T-helper 1 cell treated with Interleukin-12 subunit alpha and Interleukin-12 subunit beta and Interleukin-4 antibody, amounts not matched to agents 30 μg/mL and 1 μg/mL, for 36 hours (primary cell): ENCODE measurements around the gene MTRF1L.
"Not testable (repeated sequence)": the region's sequence is repeated elsewhere in the genome, so short reads cannot be mapped to it uniquely, and the experiment has no call there.

ENCODE experiments used
- H3K27ac Mint-ChIP-seq: one replicate; pipeline ENCODE4 v1.8.0; 2021; ENCODE audit warnings: mild to moderate bottlenecking, mixed read lengths
- H3K27me3 Mint-ChIP-seq: one replicate; pipeline ENCODE4 v1.8.0; 2021; ENCODE audit warnings: low read depth, mixed read lengths
- H3K36me3 Mint-ChIP-seq: one replicate; pipeline ENCODE4 v1.8.0; 2021; ENCODE audit warnings: low read depth, mixed read lengths
- H3K4me1 Mint-ChIP-seq: one replicate; pipeline ENCODE4 v1.8.0; 2021; ENCODE audit warnings: low read depth, mixed read lengths
- H3K4me3 Mint-ChIP-seq: one replicate; pipeline ENCODE4 v1.8.0; 2021; ENCODE audit warnings: mild to moderate bottlenecking, moderate library complexity, mixed read lengths
- H3K9me3 Mint-ChIP-seq: one replicate; pipeline ENCODE4 v1.8.0; 2021; ENCODE audit warnings: mixed read lengths

The MTRF1L gene

DNA sequence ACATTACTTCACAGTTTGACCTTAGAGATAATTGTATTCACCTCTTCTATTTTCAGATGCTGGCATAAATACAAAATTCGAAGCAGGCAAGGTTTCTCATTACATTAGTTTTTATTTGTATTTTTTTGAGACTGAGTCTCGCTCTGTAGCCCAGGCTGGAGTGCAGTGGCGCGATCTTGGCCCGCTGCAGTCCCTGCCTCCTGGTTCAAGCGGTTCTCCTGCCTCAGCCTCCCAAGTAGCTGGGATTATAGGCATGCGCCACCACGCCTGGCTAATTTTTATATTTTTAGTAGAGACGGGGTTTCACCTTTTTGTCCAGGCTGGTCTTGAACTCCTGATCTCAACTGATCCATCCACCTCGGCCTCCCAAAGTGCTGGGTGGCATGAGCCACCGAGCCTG, 17.2 kb downstream of the MTRF1L start:
- peak overlapping the region; percentile 99 for H3K4me3 Mint-ChIP-seq
- H3K36me3 Mint-ChIP-seq: peaks cover 23% of the 10 kb centered on the region
- H3K27me3 Mint-ChIP-seq, H3K9me3 Mint-ChIP-seq: not testable (repeated sequence)
- H3K4me1 Mint-ChIP-seq: peaks cover 24% of the 10 kb centered on the region
- H3K27ac Mint-ChIP-seq: peak overlapping the region; percentile 60

DNA sequence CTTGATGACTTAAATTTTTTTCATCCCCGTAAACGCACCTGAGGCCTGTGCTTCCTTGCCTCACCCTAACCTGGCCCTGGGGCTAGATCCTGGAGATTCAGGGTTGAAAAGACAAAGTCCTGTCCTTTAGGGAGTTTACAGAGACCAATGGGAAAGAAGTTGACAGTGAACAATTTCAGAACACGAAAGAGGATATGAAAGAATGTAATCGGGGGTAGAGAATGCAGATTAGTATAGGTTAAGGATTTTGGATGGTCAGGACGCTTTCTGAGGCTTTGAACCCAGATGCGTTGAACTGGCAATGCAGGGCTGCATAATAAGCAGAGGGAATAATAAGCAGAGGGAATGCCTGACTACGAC, 18.0 kb downstream of the MTRF1L start:
- H3K4me3 Mint-ChIP-seq: peak overlapping the region; percentile 99
- H3K27me3 Mint-ChIP-seq: no peaks in the 10 kb centered on the region
- H3K36me3 Mint-ChIP-seq: peaks cover 23% of the 10 kb centered on the region
- no peaks in the 10 kb centered on the region for H3K9me3 Mint-ChIP-seq
- H3K27ac Mint-ChIP-seq: peak overlapping the region; percentile 100
- H3K4me1 Mint-ChIP-seq: peaks cover 27% of the 10 kb centered on the region

DNA sequence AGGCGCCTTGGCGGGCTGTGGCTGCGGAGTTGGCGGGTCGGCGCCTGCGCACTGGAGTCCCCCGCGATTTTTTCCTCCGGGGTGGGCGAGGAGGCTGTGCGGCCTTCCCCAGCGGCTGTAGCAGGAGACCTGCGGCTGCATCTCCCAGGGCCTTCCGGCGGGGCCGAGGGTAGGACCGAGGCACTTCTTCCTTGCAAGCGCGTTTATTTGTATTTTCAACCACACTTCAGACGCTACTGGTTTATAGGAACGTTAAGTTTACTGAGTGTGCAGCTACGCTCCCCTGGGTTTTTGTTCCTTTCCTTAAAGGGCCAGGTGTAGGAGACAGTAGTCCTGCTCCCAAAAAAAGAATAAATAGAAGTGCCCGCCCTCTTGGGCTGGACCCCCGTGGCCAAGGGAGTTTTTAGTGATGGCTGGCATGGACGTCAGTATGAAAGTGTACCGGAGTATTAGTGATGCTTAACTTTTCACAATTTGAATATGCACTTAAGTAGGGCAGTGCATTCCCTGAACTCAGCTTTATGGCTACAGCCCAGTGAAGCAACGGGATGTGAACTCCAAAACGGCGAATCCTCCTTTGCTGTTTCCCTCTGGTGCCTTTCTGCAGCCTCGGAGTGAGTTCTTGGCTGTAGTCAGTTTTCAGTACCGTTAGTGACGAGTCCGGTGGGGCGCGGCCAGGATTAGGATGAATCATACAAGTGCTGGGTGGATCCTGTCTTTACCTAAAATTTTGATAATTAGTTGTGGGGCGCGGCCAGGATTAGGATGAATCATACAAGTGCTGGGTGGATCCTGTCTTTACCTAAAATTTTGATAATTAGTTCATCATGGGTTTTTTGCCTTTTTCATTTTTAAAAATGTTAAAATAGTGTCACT, 18.6 kb downstream of the MTRF1L start:
- Mint-ChIP-seq H3K4me3 (peak overlapping the region; percentile 99), H3K4me1 (peaks cover 32% of the 10 kb centered on the region), H3K27me3 (no peaks in the 10 kb centered on the region), H3K9me3 (no peaks in the 10 kb centered on the region), H3K27ac (peak overlapping the region; percentile 100), H3K36me3 (peaks cover 27% of the 10 kb centered on the region)

DNA sequence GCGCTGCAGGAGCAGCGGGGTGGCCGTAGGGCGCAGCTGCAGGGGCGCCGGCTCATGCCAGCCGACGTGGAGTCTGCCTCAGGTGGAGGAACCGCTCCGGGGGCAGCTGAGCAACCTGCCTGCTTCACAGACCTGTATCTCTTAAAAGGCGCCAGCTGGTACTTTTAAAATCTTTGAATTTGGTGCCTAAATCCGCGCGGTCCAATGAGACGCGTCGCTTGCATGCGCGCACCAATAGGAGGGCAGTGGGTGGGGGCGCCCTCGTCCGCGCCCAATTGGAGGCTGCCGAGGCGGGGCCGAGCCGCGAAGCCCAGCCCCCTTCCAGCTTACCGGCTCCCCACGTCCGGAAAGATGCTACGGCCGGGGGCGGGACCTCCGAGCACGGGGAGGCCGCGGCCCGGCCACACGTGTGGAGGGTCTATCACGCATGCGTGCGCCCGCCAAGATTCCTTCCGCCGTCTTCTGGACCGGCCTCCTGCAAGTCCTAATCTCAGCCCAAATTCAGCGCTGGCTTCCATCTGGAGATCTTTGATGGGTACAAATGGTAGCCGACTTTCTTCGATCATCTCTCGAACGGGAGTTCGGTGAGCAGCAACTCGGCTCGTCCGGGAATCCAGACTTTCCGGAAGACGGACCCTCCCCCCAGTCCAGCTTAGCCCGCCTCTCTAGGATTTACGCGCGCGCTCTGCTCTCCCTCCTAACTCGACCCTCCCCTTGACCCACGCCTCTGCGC, 19.4 kb downstream of the MTRF1L start, which contains the start of gene FBXO5:
Gene FBXO5, minus strand, starts transcription at position 138 of the 733 bp plus-strand sequence. Its CDS starts 82 bp downstream, at position 56.
- Mint-ChIP-seq H3K27ac (peak within 1 kb of the TSS; percentile 100), H3K4me3 (peak within 1 kb of the TSS; percentile 99), H3K9me3 (no peaks in the 10 kb centered on the region), H3K36me3 (peaks cover 27% of the 10 kb centered on the region), H3K27me3 (no peaks in the 10 kb centered on the region), H3K4me1 (peaks cover 36% of the 10 kb centered on the region)

GRCh38 chr6:152981989-152982903, 20.3 kb downstream of the MTRF1L start:
- Mint-ChIP-seq H3K36me3 (peaks cover 26% of the 10 kb centered on the region), H3K27ac (peak overlapping the region; percentile 68)

DNA sequence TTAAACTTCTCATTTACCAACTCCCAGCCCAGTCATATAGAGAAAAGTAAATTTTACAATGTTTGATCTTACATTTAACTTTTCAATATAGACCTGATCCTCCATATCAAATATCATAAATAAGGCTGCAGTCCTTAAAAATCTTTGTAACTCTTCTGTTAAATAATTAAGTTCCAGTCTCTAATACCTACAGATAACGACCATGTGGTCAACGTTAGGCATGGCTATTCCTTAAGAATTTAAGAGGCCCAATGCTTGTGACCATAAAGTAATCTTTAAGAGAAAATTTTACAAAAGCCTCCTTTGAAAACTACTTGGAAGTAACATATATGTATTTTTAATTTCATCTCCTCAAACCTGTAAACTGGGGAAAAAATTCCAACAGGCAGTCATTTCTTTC, 21.3 kb downstream of the MTRF1L start:
- peak overlapping the region; percentile 14 for H3K27ac Mint-ChIP-seq
- H3K4me1 Mint-ChIP-seq: peaks cover 46% of the 10 kb centered on the region
- peak overlapping the region; percentile 75 for H3K4me3 Mint-ChIP-seq
- H3K9me3 Mint-ChIP-seq: no peaks in the 10 kb centered on the region
- H3K36me3 Mint-ChIP-seq: peaks cover 21% of the 10 kb centered on the region
- H3K27me3 Mint-ChIP-seq: no peaks in the 10 kb centered on the region

More at GRCh38 chr6:152981989-152982903, 20.3 kb downstream of the MTRF1L start:
- no peaks in the 10 kb centered on the region for H3K27me3 Mint-ChIP-seq
- no peaks in the 10 kb centered on the region for H3K9me3 Mint-ChIP-seq
- peak overlapping the region; percentile 99 for H3K4me3 Mint-ChIP-seq
- H3K4me1 Mint-ChIP-seq: peaks cover 39% of the 10 kb centered on the region

GRCh38 chr6:152980656-152981055, 21.9 kb downstream of the MTRF1L start:
- H3K27ac Mint-ChIP-seq: peak overlapping the region; percentile 42
- H3K9me3 Mint-ChIP-seq: no peaks in the 10 kb centered on the region
- peaks cover 51% of the 10 kb centered on the region for H3K4me1 Mint-ChIP-seq
- H3K36me3 Mint-ChIP-seq: peaks cover 22% of the 10 kb centered on the region
- H3K4me3 Mint-ChIP-seq: peak overlapping the region; percentile 75
- H3K27me3 Mint-ChIP-seq: no peaks in the 10 kb centered on the region

- peaks cover 53% of the 10 kb centered on the region for H3K4me1 Mint-ChIP-seq
- no peaks in the 10 kb centered on the region for H3K27me3 Mint-ChIP-seq
- H3K36me3 Mint-ChIP-seq: peaks cover 27% of the 10 kb centered on the region
- H3K27ac Mint-ChIP-seq: no peak overlapping the region
- no peak overlapping the region for H3K4me3 Mint-ChIP-seq
- no peaks in the 10 kb centered on the region for H3K9me3 Mint-ChIP-seq
These were observed 23.4 kb downstream of the MTRF1L start for GRCh38 chr6:152979116-152979515.

DNA sequence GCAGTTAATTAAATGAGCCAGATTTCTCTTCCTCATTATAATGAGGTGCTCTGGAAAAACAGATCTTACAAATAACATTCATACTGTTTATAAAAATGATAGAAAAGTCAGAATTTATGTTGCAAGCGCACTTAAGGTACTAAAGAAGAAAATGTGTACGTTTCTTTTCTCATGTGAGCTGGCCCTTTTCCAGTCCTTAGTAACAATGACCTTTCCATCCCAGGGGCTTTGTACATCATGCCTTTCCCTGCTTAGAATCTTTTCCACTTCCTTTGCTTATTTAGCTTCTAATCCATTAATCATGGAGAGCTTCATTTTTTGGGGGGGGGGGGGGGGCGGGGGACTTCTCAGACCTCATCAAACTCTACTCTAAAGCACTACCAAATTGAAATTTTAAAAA, 24.5 kb downstream of the MTRF1L start:
- H3K9me3 Mint-ChIP-seq: no peaks in the 10 kb centered on the region
- peaks cover 62% of the 10 kb centered on the region for H3K4me1 Mint-ChIP-seq
- no peak overlapping the region for H3K27ac Mint-ChIP-seq
- H3K4me3 Mint-ChIP-seq: no peak overlapping the region
- peaks cover 37% of the 10 kb centered on the region for H3K36me3 Mint-ChIP-seq
- no peaks in the 10 kb centered on the region for H3K27me3 Mint-ChIP-seq

DNA sequence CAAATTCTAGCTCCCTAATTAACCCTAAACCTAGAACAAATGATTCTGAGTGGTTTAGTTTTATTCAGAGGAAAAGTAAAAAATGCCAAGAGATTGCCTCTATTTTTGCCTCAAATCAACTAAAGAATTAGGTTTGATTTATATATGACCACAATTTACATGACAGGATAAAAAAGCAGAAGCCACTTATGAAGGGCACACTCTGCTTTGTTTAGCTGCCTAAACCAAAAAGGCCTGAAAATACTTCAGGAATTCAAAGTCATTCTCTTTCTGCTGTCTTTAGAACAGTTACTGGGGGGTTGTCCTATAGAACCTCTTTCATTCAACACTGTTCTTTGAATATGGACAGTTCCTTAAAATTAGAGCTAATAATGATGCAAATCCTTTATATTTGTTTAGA, 25.0 kb downstream of the MTRF1L start:
- H3K27ac Mint-ChIP-seq: no peak overlapping the region
- peaks cover 64% of the 10 kb centered on the region for H3K4me1 Mint-ChIP-seq
- H3K36me3 Mint-ChIP-seq: peaks cover 42% of the 10 kb centered on the region
- H3K4me3 Mint-ChIP-seq: no peak overlapping the region
- no peaks in the 10 kb centered on the region for H3K27me3 Mint-ChIP-seq
- no peaks in the 10 kb centered on the region for H3K9me3 Mint-ChIP-seq

- Mint-ChIP-seq H3K9me3 (no peaks in the 10 kb centered on the region), H3K36me3 (peaks cover 44% of the 10 kb centered on the region), H3K27me3 (no peaks in the 10 kb centered on the region), H3K4me3 (no peak overlapping the region), H3K4me1 (peaks cover 64% of the 10 kb centered on the region), H3K27ac (peak overlapping the region; percentile 28)
These were observed 25.8 kb downstream of the MTRF1L start for GRCh38 chr6:152976749-152977148.

DNA sequence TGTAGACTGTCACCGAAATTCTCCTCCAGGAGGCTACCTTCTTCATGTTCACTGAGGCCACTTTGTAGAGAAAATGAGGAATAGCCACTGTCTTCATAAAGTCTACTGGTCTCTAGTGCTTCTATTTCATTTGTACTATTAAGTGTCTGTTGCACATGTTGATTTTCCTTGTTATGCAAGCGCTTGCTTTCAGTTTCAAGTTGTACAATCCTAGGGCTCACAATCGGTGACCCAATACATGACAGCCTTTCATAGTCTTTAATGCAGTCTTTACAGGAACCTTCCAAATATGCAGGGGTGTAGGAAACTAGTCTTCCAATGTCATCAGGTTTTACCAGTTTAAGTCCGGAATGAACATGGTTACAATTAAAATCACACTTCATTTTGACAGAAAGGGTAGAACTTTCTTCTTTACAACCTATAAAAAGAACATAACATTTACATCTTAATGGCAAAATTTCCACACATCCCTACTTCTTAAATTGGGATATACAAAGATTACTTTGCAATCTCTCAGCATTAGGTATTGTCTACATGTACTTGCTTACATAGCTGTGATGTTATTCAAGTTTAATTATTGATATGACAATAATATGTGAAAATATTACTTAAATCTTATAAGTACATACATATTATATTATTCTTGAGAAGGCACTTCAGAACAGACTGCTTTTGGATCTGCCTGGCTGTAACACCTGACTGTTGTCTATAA, 27.1 kb downstream of the MTRF1L start:
- Mint-ChIP-seq H3K27me3 (no peaks in the 10 kb centered on the region), H3K27ac (peak overlapping the region; percentile 68), H3K9me3 (no peaks in the 10 kb centered on the region), H3K36me3 (peaks cover 48% of the 10 kb centered on the region), H3K4me1 (peaks cover 55% of the 10 kb centered on the region), H3K4me3 (peak overlapping the region; percentile 74)

GRCh38 chr6:152973916-152974315, 28.6 kb downstream of the MTRF1L start:
- Mint-ChIP-seq H3K4me1 (peaks cover 44% of the 10 kb centered on the region), H3K27me3 (no peaks in the 10 kb centered on the region), H3K9me3 (peaks cover 7% of the 10 kb centered on the region), H3K4me3 (peak overlapping the region; percentile 37), H3K36me3 (peaks cover 52% of the 10 kb centered on the region), H3K27ac (peak overlapping the region; percentile 36)
